ENCODE measurements around the gene SOX8. TPM values are rescaled to one million over a fixed set of nuclear protein-coding genes. Genes with fewer than 3 reads are reported as not detected.

Gene SOX8
- total RNA-seq, 4 donors from 2014 or later: under 0.01 to 6.4 (median 1.1) TPM; not detected in 1

- Histone ChIP-seq H3K27ac (no peak overlapping the region), H3K4me3 (no peak overlapping the region), H3K9me3 (peaks cover 0 to 4% of the 10 kb centered on the region in 2 donors), H3K27me3 (no peaks in the 10 kb centered on the region), H3K4me1 (no peaks in the 10 kb centered on the region), H3K36me3 (no peaks in the 10 kb centered on the region)
- no peak for DNase-seq
- TF ChIP-seq CTCF (IDR thresholded peaks at IDR 0.05) (no peak), POLR2A (IDR thresholded peaks at IDR 0.05) (no peak)
- intact Hi-C loops (cut with DNase I; ENCODE audit: low total_unique reads): no loop called here
Observed at GRCh38 chr16:937311-937710, 44.3 kb upstream of the SOX8 start.

- intact Hi-C loops (cut with DNase I; ENCODE audit: low total_unique reads): no loop called here
- peaks cover 0 to 7% of the 10 kb centered on the region in 2 donors for H3K9me3 ChIP-seq
- no peaks in the 10 kb centered on the region for H3K4me1 ChIP-seq
- no peak overlapping the region for H3K4me3 ChIP-seq
- H3K27ac ChIP-seq: no peak overlapping the region
- H3K27me3 ChIP-seq: no peaks in the 10 kb centered on the region
- no peaks in the 10 kb centered on the region for H3K36me3 ChIP-seq
- DNase-seq: no peak
- TF ChIP-seq POLR2A (IDR thresholded peaks at IDR 0.05) (no peak), CTCF (IDR thresholded peaks at IDR 0.05) (no peak)
Observed at GRCh38 chr16:937723-938122, 43.8 kb upstream of the SOX8 start.

- peaks cover 0 to 7% of the 10 kb centered on the region in 2 donors for H3K9me3 ChIP-seq
- H3K36me3 ChIP-seq: no peaks in the 10 kb centered on the region
- no peak overlapping the region for H3K27ac ChIP-seq
- H3K27me3 ChIP-seq: no peaks in the 10 kb centered on the region
- no peak for DNase-seq
- no peak overlapping the region for H3K4me3 ChIP-seq
- no peaks in the 10 kb centered on the region for H3K4me1 ChIP-seq
- intact Hi-C loops (cut with DNase I; ENCODE audit: low total_unique reads): no loop called here
- no peak for TF ChIP-seq POLR2A (IDR thresholded peaks at IDR 0.05)
- TF ChIP-seq CTCF (IDR thresholded peaks at IDR 0.05): no peak
Observed at GRCh38 chr16:938136-938535, 43.4 kb upstream of the SOX8 start.

GRCh38 chr16:938752-939151 is 42.8 kb upstream of the SOX8 start:
- Histone ChIP-seq H3K4me3 (no peak overlapping the region), H3K4me1 (no peaks in the 10 kb centered on the region), H3K9me3 (peaks cover 0 to 7% of the 10 kb centered on the region in 2 donors), H3K27me3 (no peaks in the 10 kb centered on the region), H3K36me3 (no peaks in the 10 kb centered on the region), H3K27ac (no peak overlapping the region)
- no peak for DNase-seq
- intact Hi-C loops (cut with DNase I; ENCODE audit: low total_unique reads): no loop called here
- no peak for TF ChIP-seq POLR2A (IDR thresholded peaks at IDR 0.05)
- no peak for TF ChIP-seq CTCF (IDR thresholded peaks at IDR 0.05)

DNA sequence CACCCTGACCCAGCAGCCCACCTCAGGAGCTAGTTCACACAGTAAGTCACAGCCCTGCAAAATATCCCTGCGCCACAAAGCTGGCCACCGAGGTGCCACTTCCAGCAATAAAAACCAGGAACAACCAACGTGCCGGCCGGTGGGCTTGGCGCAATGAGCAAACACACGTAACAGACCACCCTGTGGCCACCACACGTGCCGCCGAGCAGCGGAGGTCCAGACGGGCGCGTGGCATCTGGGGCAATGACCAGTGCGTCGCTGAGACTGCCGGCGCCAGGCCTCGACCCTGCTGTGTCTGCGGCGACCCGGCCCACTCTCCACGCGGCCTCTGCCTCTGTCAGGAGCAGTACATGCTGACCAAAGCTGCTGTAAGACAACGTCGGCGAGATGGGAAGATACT is 42.3 kb upstream of the SOX8 start:
- Histone ChIP-seq H3K36me3 (no peaks in the 10 kb centered on the region), H3K4me1 (no peaks in the 10 kb centered on the region), H3K4me3 (no peak overlapping the region), H3K27ac (no peak overlapping the region), H3K27me3 (no peaks in the 10 kb centered on the region), H3K9me3 (peaks cover 0 to 7% of the 10 kb centered on the region in 2 donors)
- TF ChIP-seq CTCF (IDR thresholded peaks at IDR 0.05): no peak
- no peak for TF ChIP-seq POLR2A (IDR thresholded peaks at IDR 0.05)
- intact Hi-C loops (cut with DNase I; ENCODE audit: low total_unique reads): no loop called here
- DNase-seq: no peak
